OCI-LY3 (cell line): Measurements from ENCODE around the gene HPS4.

Source experiments
- H2AFZ ChIP-seq: fragments of 200-600, 300-600 bp; shearing (Covaris generic); 2 replicates; pipeline ENCODE4 v1.6.0; 2014; ENCODE audit warnings: antibody characterized with exemption, low read depth, low read length
- H3K27ac ChIP-seq: fragments of 200-600, 300-600 bp; sonication (generic); 2 replicates; pipeline ENCODE4 v1.5.1; 2014; ENCODE audit warnings: mild to moderate bottlenecking, low read length, moderate library complexity, mixed read lengths
- H3K27me3 ChIP-seq: fragments of 200-600, 300-600 bp; sonication (generic); 2 replicates; pipeline ENCODE4 v1.6.1; 2014; ENCODE audit warnings: low read depth, low read length, mixed read lengths
- H3K36me3 ChIP-seq: fragments of 200-600, 300-600 bp; sonication (generic); replicated peaks from 2 replicates; pipeline ENCODE3; 2014; ENCODE audit warnings: low read depth, low read length, mixed read lengths
- H3K4me1 ChIP-seq: fragments of 300-600, 200-600 bp; sonication (generic); 2 replicates; pipeline ENCODE4 v1.6.1; 2014; ENCODE audit warnings: low read length, mixed read lengths
- H3K4me2 ChIP-seq: fragments of 200-600, 300-600 bp; sonication (generic); 2 replicates; pipeline ENCODE4 v1.6.1; 2014; ENCODE audit warnings: low read length, mixed read lengths
- H3K4me3 ChIP-seq: fragments of 300-600, 200-600 bp; sonication (generic); 2 replicates; pipeline ENCODE4 v1.5.1; 2014; ENCODE audit warnings: antibody characterized with exemption, mild to moderate bottlenecking, low read length, moderate library complexity
- H3K79me2 ChIP-seq: fragments of 300-600, 200-600 bp; shearing (Covaris generic); 2 replicates; pipeline ENCODE4 v1.6.1; 2014; ENCODE audit warnings: mild to moderate bottlenecking, low read length, mixed read lengths
- H3K9ac ChIP-seq: fragments of 300-600, 200-600 bp; shearing (Covaris generic); 2 replicates; pipeline ENCODE4 v1.6.0; 2014; ENCODE audit warnings: mild to moderate bottlenecking, low read length, moderate library complexity
- H3K9me3 ChIP-seq: fragments of 200-600, 300-600 bp; shearing (Covaris generic); 2 replicates; pipeline ENCODE4 v1.6.1; 2014; ENCODE audit warnings: low read length, mixed read lengths; ENCODE audit not compliant: insufficient read depth
- H4K20me1 ChIP-seq: fragments of 200-600, 300-600 bp; sonication (generic); 2 replicates; pipeline ENCODE4 v1.6.1; 2016; ENCODE audit warnings: low read length, mixed read lengths; ENCODE audit not compliant: insufficient read depth
- EZH2phosphoT487 ChIP-seq: fragments of 200-600 bp; shearing (Covaris generic); IDR thresholded peaks from 2 replicates; pipeline ENCODE4 v1.6.1; 2018; ENCODE audit warnings: antibody characterized with exemption, mixed run types, low read depth
- TF ChIP-seq, protein P1 (sequence below): fragments of 200-600, 300-600 bp; sonication (generic); IDR thresholded peaks from 2 replicates; pipeline ENCODE4 v1.5.1; 2014; ENCODE audit warnings: antibody characterized with exemption, low read length, low read depth

Gene HPS4

DNA sequence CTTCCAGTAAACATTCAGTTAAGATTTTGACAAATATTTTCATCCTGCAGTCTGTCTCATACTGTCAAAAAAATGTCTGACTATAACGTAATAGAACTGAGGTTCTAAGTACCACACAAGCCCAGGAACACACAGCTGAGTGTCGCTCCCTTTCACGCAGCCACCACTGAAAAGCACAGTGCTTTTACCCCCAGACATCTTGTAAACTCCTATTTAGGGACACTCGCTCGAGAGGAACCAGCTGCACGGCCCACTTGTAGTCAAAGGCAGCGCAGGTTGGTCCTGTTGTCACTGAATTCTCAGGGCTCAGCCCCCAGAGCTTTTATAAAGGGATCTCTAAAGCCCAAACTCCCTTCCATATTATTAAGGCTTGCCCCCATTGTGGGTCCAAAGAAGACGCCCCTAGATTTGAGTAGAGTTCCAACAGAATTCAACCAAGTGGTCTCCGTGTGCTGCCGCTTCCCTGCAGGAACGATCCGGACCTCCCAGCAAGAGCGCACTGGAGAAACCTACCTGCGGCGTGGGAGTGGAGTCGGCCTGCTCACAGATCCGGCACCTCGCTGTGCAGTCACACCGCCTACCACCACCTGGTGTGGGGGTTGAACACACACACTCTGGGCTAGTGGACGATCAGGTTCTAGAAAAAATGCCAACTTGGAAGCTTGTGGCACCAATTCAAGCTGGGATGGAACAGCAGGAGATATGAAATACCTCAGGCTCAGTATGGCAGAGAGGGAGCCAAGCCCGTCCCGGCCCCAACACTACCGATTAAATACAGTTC is 31.2 kb downstream of the HPS4 start:
- Histone ChIP-seq H3K27ac (no peak overlapping the region), H3K4me1 (no peaks in the 10 kb centered on the region), H3K36me3 (peaks cover 35% of the 10 kb centered on the region), H3K27me3 (no peaks in the 10 kb centered on the region), H3K9me3 (no peaks in the 10 kb centered on the region), H3K4me2 (no peak overlapping the region), H2AFZ (no peak overlapping the region), H3K4me3 (no peak overlapping the region), H3K9ac (no peak overlapping the region), H3K79me2 (no peaks in the 10 kb centered on the region), H4K20me1 (no peaks in the 10 kb centered on the region)
- no peak for TF ChIP-seq EZH2phosphoT487
- TF ChIP-seq, protein P1, sequence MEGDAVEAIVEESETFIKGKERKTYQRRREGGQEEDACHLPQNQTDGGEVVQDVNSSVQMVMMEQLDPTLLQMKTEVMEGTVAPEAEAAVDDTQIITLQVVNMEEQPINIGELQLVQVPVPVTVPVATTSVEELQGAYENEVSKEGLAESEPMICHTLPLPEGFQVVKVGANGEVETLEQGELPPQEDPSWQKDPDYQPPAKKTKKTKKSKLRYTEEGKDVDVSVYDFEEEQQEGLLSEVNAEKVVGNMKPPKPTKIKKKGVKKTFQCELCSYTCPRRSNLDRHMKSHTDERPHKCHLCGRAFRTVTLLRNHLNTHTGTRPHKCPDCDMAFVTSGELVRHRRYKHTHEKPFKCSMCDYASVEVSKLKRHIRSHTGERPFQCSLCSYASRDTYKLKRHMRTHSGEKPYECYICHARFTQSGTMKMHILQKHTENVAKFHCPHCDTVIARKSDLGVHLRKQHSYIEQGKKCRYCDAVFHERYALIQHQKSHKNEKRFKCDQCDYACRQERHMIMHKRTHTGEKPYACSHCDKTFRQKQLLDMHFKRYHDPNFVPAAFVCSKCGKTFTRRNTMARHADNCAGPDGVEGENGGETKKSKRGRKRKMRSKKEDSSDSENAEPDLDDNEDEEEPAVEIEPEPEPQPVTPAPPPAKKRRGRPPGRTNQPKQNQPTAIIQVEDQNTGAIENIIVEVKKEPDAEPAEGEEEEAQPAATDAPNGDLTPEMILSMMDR = no peak

DNA sequence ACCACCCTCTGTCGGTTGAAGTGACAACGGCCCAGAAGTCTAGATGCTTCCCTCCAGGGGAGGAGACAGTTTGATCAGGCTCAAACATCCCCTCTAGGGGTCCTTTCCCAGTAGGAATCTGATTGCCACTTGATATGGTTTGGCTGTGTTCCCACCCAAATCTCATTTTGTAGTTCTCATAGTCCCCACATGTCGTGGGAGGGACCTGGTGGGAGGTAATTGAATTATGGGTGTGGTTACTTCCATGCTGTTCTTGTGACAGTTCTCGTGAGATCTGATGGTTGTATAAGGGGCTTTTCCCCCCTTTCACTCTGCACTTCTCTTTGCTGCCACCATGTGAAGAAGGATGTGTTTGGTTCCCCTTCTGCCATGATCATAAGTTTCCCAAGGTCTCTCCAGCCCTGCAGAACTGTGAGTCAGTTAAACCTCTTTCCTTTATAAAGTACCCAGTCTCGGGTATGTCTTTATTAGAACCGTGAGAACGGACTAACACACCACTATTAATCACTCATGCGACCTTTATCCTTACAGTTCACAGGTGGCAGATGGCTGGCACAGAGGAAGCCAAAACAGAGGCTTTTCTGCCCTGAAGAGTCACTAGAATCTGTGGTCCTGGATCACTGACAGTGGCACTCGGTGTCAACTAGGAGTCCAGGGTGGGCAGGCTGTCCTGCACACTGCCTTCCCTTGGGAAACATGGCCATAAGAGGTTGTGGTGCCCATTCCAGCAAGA is 33.0 kb downstream of the HPS4 start:
- H3K9ac ChIP-seq = no peak overlapping the region
- H3K36me3 ChIP-seq = peaks cover 44% of the 10 kb centered on the region
- TF ChIP-seq EZH2phosphoT487 = no peak
- TF ChIP-seq, protein P1 = no peak
- no peak overlapping the region for H2AFZ ChIP-seq
- H3K9me3 ChIP-seq = no peaks in the 10 kb centered on the region
- H3K79me2 ChIP-seq = no peaks in the 10 kb centered on the region
- H3K27ac ChIP-seq = no peak overlapping the region
- no peaks in the 10 kb centered on the region for H3K27me3 ChIP-seq
- H3K4me3 ChIP-seq = no peak overlapping the region
- H3K4me2 ChIP-seq = no peak overlapping the region
- H3K4me1 ChIP-seq = no peaks in the 10 kb centered on the region
- no peaks in the 10 kb centered on the region; the same call in 1 of the 2 replicates for H4K20me1 ChIP-seq

DNA sequence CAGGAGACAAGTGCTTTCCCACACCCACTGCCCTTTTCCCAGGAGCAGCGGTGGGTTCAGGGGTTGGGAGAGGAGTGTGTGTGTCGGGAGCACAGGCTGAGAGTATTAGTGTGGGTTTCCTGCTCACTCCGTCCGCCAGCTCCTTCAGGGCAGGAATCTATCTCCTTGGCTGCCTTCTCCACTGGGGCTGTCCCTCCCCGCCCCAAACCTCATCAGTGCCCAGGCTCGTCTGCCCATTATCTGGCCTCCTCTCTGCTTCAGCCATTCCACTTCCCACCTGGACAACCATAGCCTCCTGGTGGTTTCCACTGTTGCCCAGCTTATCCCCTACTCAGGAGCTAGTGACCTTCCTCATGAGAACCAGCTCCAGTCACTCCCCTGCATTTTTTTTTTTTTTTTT is 34.6 kb downstream of the HPS4 start:
- no peak overlapping the region for H3K27ac ChIP-seq
- peaks cover 7% of the 10 kb centered on the region for H3K79me2 ChIP-seq
- H3K4me2 ChIP-seq = no peak overlapping the region
- H3K9ac ChIP-seq = no peak overlapping the region
- peaks cover 13% of the 10 kb centered on the region for H4K20me1 ChIP-seq
- H3K9me3 ChIP-seq = no peaks in the 10 kb centered on the region
- TF ChIP-seq, protein P1 = no peak
- no peak for TF ChIP-seq EZH2phosphoT487
- H2AFZ ChIP-seq = no peak overlapping the region
- no peak overlapping the region for H3K4me3 ChIP-seq
- H3K36me3 ChIP-seq = peaks cover 53% of the 10 kb centered on the region
- H3K27me3 ChIP-seq = no peaks in the 10 kb centered on the region
- H3K4me1 ChIP-seq = no peaks in the 10 kb centered on the region

DNA sequence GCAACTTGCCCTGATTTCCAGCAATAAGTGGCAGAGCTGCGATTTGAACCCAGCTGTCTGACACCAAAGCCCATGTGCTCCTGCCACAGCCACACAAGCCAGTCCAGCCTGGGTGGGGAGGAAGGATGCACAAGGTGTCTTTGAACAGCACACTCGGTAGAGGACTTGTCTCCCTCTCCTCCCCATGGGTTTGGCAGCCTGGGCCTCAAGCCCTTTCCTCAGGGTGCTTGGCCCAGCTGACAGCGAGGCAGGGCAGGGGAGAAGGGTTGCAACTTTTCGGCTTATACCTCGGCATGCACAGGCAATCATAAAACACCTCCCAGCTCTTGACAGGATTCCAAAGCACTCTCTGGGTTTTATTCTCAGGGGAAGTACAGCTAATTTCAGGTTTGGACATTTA is 35.2 kb downstream of the HPS4 start:
- H3K4me1 ChIP-seq = no peaks in the 10 kb centered on the region
- no peak overlapping the region for H3K27ac ChIP-seq
- no peaks in the 10 kb centered on the region for H3K27me3 ChIP-seq
- peaks cover 14% of the 10 kb centered on the region for H3K79me2 ChIP-seq
- no peak for TF ChIP-seq EZH2phosphoT487
- TF ChIP-seq, protein P1 = no peak
- peaks cover 53% of the 10 kb centered on the region for H3K36me3 ChIP-seq
- no peak overlapping the region for H3K4me2 ChIP-seq
- H2AFZ ChIP-seq = no peak overlapping the region
- no peak overlapping the region for H3K9ac ChIP-seq
- H3K4me3 ChIP-seq = no peak overlapping the region
- no peaks in the 10 kb centered on the region for H3K9me3 ChIP-seq
- peaks cover 19% of the 10 kb centered on the region for H4K20me1 ChIP-seq
